ENCODE results near the gene CPVL.

The CPVL gene

DNA sequence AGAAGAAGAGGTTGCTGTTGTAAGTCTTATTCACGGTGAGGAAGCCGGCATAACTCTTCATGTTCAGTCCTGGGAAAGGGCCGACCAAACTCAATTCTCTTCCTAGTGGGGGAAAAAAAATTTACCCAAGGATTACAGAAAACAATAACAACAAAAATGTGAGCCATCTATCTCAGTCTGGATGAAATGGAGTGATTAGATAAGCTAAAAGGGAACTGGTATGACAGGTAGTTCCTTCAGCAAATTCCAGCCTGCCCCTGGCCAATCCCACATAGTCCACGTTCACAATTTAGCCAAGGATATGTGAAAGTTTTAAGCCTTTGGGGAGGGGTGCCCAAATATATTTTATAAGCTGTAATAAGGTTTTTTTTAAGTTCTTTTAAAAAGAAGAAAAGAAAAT is 33.6 kb downstream of the CPVL start:
- H3K4me3 ChIP-seq (ENCODE audit: low read depth in 1 of 2, low read length in 2 of 2) = no peak overlapping the region
- peaks cover 47% of the 10 kb centered on the region for H3K4me1 ChIP-seq (ENCODE audit: insufficient read depth, low read length)
- ATAC-seq (ENCODE audit: insufficient read depth, low read depth) = no peak

GRCh38 chr7:29109899-29110298 is 36.4 kb downstream of the CPVL start:
- DNase-seq = no peak
- H3K27me3 ChIP-seq (ENCODE audit: insufficient read depth, low read length, poor library complexity) = no peaks in the 10 kb centered on the region

More for the DNA sequence above, 33.6 kb downstream of the CPVL start:
- no peak for TF ChIP-seq CTCF (IDR thresholded peaks at IDR 0.05; ENCODE audit: borderline replicate concordance, extremely low read depth, low read length, poor library complexity, severe bottlenecking)
- TF ChIP-seq EZH2 (IDR thresholded peaks at IDR 0.05; ENCODE audit: borderline replicate concordance, low read depth, low read length, severe bottlenecking) = no peak
- no peaks in the 10 kb centered on the region for H3K9me3 ChIP-seq (ENCODE audit: insufficient read depth, low read length, severe bottlenecking)
- no peak overlapping the region for H2AFZ ChIP-seq (ENCODE audit: low read depth, low read length)
- no peaks in the 10 kb centered on the region for H4K20me1 ChIP-seq (ENCODE audit: insufficient read depth, low read length)
- H3K79me2 ChIP-seq (ENCODE audit: insufficient read depth, low read length) = no peaks in the 10 kb centered on the region
- H3K36me3 ChIP-seq (ENCODE audit: insufficient read depth, low read length) = peaks cover 21% of the 10 kb centered on the region
- peak overlapping the region; percentile 85 for H3K27ac ChIP-seq (ENCODE audit: low read length)
- H3K4me2 ChIP-seq (ENCODE audit: insufficient read depth, low read length) = no peak overlapping the region
- H3K27me3 ChIP-seq (ENCODE audit: insufficient read depth, low read length, poor library complexity) = no peaks in the 10 kb centered on the region
- peak overlapping the region; percentile 41; the same call in 1 of the 2 replicates for H3K9ac ChIP-seq (ENCODE audit: low read depth, low read length)
- no peak for DNase-seq

GRCh38 chr7:29109358-29109757 is 37.0 kb downstream of the CPVL start:
- peaks cover 24% of the 10 kb centered on the region for H3K4me1 ChIP-seq (ENCODE audit: insufficient read depth, low read length)
- no peak for DNase-seq
- no peak overlapping the region for H3K4me2 ChIP-seq (ENCODE audit: insufficient read depth, low read length)
- no peak overlapping the region for H3K9ac ChIP-seq (ENCODE audit: low read depth, low read length)
- no peaks in the 10 kb centered on the region for H3K27me3 ChIP-seq (ENCODE audit: insufficient read depth, low read length, poor library complexity)
- no peaks in the 10 kb centered on the region for H4K20me1 ChIP-seq (ENCODE audit: insufficient read depth, low read length)
- no peaks in the 10 kb centered on the region for H3K79me2 ChIP-seq (ENCODE audit: insufficient read depth, low read length)
- no peak overlapping the region for H3K4me3 ChIP-seq (ENCODE audit: low read depth in 1 of 2, low read length in 2 of 2)
- ATAC-seq (ENCODE audit: insufficient read depth, low read depth) = no peak
- peaks cover 26% of the 10 kb centered on the region for H3K36me3 ChIP-seq (ENCODE audit: insufficient read depth, low read length)
- no peak for TF ChIP-seq EZH2 (IDR thresholded peaks at IDR 0.05; ENCODE audit: borderline replicate concordance, low read depth, low read length, severe bottlenecking)
- TF ChIP-seq CTCF (IDR thresholded peaks at IDR 0.05; ENCODE audit: borderline replicate concordance, extremely low read depth, low read length, poor library complexity, severe bottlenecking) = no peak
- no peaks in the 10 kb centered on the region for H3K9me3 ChIP-seq (ENCODE audit: insufficient read depth, low read length, severe bottlenecking)
- H2AFZ ChIP-seq (ENCODE audit: low read depth, low read length) = no peak overlapping the region
- no peak overlapping the region for H3K27ac ChIP-seq (ENCODE audit: low read length)

More at GRCh38 chr7:29109899-29110298, 36.4 kb downstream of the CPVL start:
- H3K4me2 ChIP-seq (ENCODE audit: insufficient read depth, low read length) = no peak overlapping the region
- peaks cover 26% of the 10 kb centered on the region for H3K36me3 ChIP-seq (ENCODE audit: insufficient read depth, low read length)
- H4K20me1 ChIP-seq (ENCODE audit: insufficient read depth, low read length) = no peaks in the 10 kb centered on the region
- H3K4me3 ChIP-seq (ENCODE audit: low read depth in 1 of 2, low read length in 2 of 2) = no peak overlapping the region
- no peaks in the 10 kb centered on the region for H3K79me2 ChIP-seq (ENCODE audit: insufficient read depth, low read length)
- H3K27ac ChIP-seq (ENCODE audit: low read length) = no peak overlapping the region
- TF ChIP-seq CTCF (IDR thresholded peaks at IDR 0.05; ENCODE audit: borderline replicate concordance, extremely low read depth, low read length, poor library complexity, severe bottlenecking) (no peak), EZH2 (IDR thresholded peaks at IDR 0.05; ENCODE audit: borderline replicate concordance, low read depth, low read length, severe bottlenecking) (no peak)
- H3K4me1 ChIP-seq (ENCODE audit: insufficient read depth, low read length) = peaks cover 29% of the 10 kb centered on the region
- no peak overlapping the region for H3K9ac ChIP-seq (ENCODE audit: low read depth, low read length)
- no peak for ATAC-seq (ENCODE audit: insufficient read depth, low read depth)
- H3K9me3 ChIP-seq (ENCODE audit: insufficient read depth, low read length, severe bottlenecking) = no peaks in the 10 kb centered on the region
- no peak overlapping the region for H2AFZ ChIP-seq (ENCODE audit: low read depth, low read length)

- Histone ChIP-seq H2AFZ (ENCODE audit: low read depth, low read length) (no peak overlapping the region), H3K9ac (ENCODE audit: low read depth, low read length) (no peak overlapping the region), H3K36me3 (ENCODE audit: insufficient read depth, low read length) (peaks cover 26% of the 10 kb centered on the region), H4K20me1 (ENCODE audit: insufficient read depth, low read length) (no peaks in the 10 kb centered on the region), H3K4me1 (ENCODE audit: insufficient read depth, low read length) (peaks cover 2% of the 10 kb centered on the region; the same call in 1 of the 2 replicates), H3K9me3 (ENCODE audit: insufficient read depth, low read length, severe bottlenecking) (no peaks in the 10 kb centered on the region), H3K4me2 (ENCODE audit: insufficient read depth, low read length) (no peak overlapping the region), H3K79me2 (ENCODE audit: insufficient read depth, low read length) (no peaks in the 10 kb centered on the region), H3K27ac (ENCODE audit: low read length) (peak overlapping the region; percentile 17; the same call in 1 of the 2 replicates), H3K4me3 (ENCODE audit: low read depth in 1 of 2, low read length in 2 of 2) (no peak overlapping the region), H3K27me3 (ENCODE audit: insufficient read depth, low read length, poor library complexity) (no peaks in the 10 kb centered on the region)
- TF ChIP-seq EZH2 (IDR thresholded peaks at IDR 0.05; ENCODE audit: borderline replicate concordance, low read depth, low read length, severe bottlenecking) (no peak), CTCF (IDR thresholded peaks at IDR 0.05; ENCODE audit: borderline replicate concordance, extremely low read depth, low read length, poor library complexity, severe bottlenecking) (no peak)
- ATAC-seq (ENCODE audit: insufficient read depth, low read depth) = no peak
- DNase-seq = no peak
Observed at GRCh38 chr7:29107056-29107455, 39.3 kb downstream of the CPVL start.
